Endodermal cell (in vitro differentiated cells): ENCODE data around the gene KIFBP. TPM values are rescaled to one million over a fixed set of nuclear protein-coding genes. Genes with fewer than 3 reads are reported as not detected.

ENCODE experiments used
- DNase-seq: peaks from one replicate; pipeline ENCODE4 v3.0.0-alpha.2; 2017
- H3K27ac ChIP-seq: 2 replicates; pipeline ENCODE4 v1.5.1; 2013; ENCODE audit warnings: mild to moderate bottlenecking, low read depth, low read length, moderate library complexity
- H3K27me3 ChIP-seq: 2 replicates; pipeline ENCODE4 v1.6.1; 2013; ENCODE audit warnings: mild to moderate bottlenecking, low read length, moderate library complexity; ENCODE audit not compliant: insufficient read depth, control insufficient read depth, poor library complexity, severe bottlenecking
- H3K36me3 ChIP-seq: 2 replicates; pipeline ENCODE4 v1.7.0; 2013; ENCODE audit warnings: mild to moderate bottlenecking, low read length, moderate library complexity; ENCODE audit not compliant: control insufficient read depth, insufficient read depth
- H3K4me1 ChIP-seq: one replicate; pipeline ENCODE4 v1.7.0; 2013; ENCODE audit warnings: low read length; ENCODE audit not compliant: control insufficient read depth, insufficient read depth
- H3K4me3 ChIP-seq: 2 replicates; pipeline ENCODE4 v1.5.1; 2013; ENCODE audit warnings: mild to moderate bottlenecking, low read length, moderate library complexity
- H3K9ac ChIP-seq: 2 replicates; pipeline ENCODE4 v1.6.1; 2013; ENCODE audit warnings: mild to moderate bottlenecking, low read length, moderate library complexity; ENCODE audit not compliant: poor library complexity, severe bottlenecking; ENCODE audit errors: extremely low read depth
- H3K9me3 ChIP-seq: 2 replicates; pipeline ENCODE4 v1.6.1; 2013; ENCODE audit warnings: mild to moderate bottlenecking, low read length, moderate library complexity; ENCODE audit not compliant: control insufficient read depth
- H3K27ac Mint-ChIP-seq: 2 replicates; pipeline ENCODE4 v1.8.0; 2020; ENCODE audit warnings: mixed read lengths
- H3K27me3 Mint-ChIP-seq: 2 replicates; pipeline ENCODE4 v1.8.0; 2021; ENCODE audit warnings: mild to moderate bottlenecking, mixed read lengths; ENCODE audit not compliant: insufficient read depth
- H3K36me3 Mint-ChIP-seq: 2 replicates; pipeline ENCODE4 v1.8.0; 2020; ENCODE audit warnings: low read depth, mixed read lengths
- H3K4me1 Mint-ChIP-seq: 2 replicates; pipeline ENCODE4 v1.8.0; 2020; ENCODE audit warnings: mixed read lengths
- H3K4me3 Mint-ChIP-seq: 2 replicates; pipeline ENCODE4 v1.8.0; 2020; ENCODE audit warnings: mild to moderate bottlenecking, moderate library complexity, mixed read lengths
- H3K9me3 Mint-ChIP-seq: 2 replicates; pipeline ENCODE4 v1.8.0; 2020; ENCODE audit warnings: mild to moderate bottlenecking, mixed read lengths
- CTCF ChIP-seq: fragments of 200-600 bp; sonication (generic); conservative IDR thresholded peaks from 2 replicates; pipeline ENCODE4 v1.5.0; 2021; ENCODE audit warnings: antibody characterized with exemption, mild to moderate bottlenecking
- WGBS, 2 experiments: methylation state at CpG; one replicate each; pipeline versions ENCODE4 v1.1.5 to v1.1.7; 2013; ENCODE audit warnings: missing lambda C conversion rate in 2 of 2, mixed read lengths in 1 of 2; ENCODE audit not compliant: insufficient coverage in 1 of 2, insufficient read length in 1 of 2; 5-methylcytosine and 5-hydroxymethylcytosine counted together
- total RNA-seq, 2 donors: library from RNA; stranded (reverse); fragmentation: NEBNext Ultra II Directional in 1 of 2; extraction: Animal tissue kit (Norgen Biotek cat#: 25700) in 1 of 2; gene quantifications; 2 replicates in 1 of 2; 3 replicates in 1 of 2; pipeline ENCODE4 v1.2.1, GENCODE V29; 2021

KIFBP gene
- total RNA-seq, 2 donors from 2014 or later = 36.4 to 36.8 TPM

GRCh38 chr10:69060127-69060798 lies 71.7 kb downstream of the KIFBP start:
- WGBS, 2 experiments = 90 to 94% methylated on average over 5 to 8 of the region's 8 CpGs
- no peak overlapping the region for H3K9ac ChIP-seq

GRCh38 chr10:69061305-69062161 lies 72.9 kb downstream of the KIFBP start:
- DNase-seq = no peak
- peaks cover 16% of the 10 kb centered on the region for H3K27me3 ChIP-seq
- H3K4me3 Mint-ChIP-seq = no peak overlapping the region
- no peak overlapping the region for H3K9ac ChIP-seq
- TF ChIP-seq CTCF = no peak
- no peaks in the 10 kb centered on the region for H3K4me1 ChIP-seq
- 87 to 94% methylated on average over 14 to 20 of the region's 20 CpGs for WGBS, 2 experiments
- peaks cover 8% of the 10 kb centered on the region for H3K27me3 Mint-ChIP-seq
- no peaks in the 10 kb centered on the region for H3K36me3 Mint-ChIP-seq
- H3K36me3 ChIP-seq = no peaks in the 10 kb centered on the region
- no peaks in the 10 kb centered on the region for H3K9me3 Mint-ChIP-seq
- H3K27ac Mint-ChIP-seq = no peak overlapping the region
- no peak overlapping the region for H3K27ac ChIP-seq
- H3K4me1 Mint-ChIP-seq = peaks cover 10% of the 10 kb centered on the region
- no peaks in the 10 kb centered on the region for H3K9me3 ChIP-seq
- H3K4me3 ChIP-seq = no peak overlapping the region

More at GRCh38 chr10:69060127-69060798, 71.7 kb downstream of the KIFBP start:
- H3K9me3 ChIP-seq = no peaks in the 10 kb centered on the region
- no peak for TF ChIP-seq CTCF
- peaks cover 10% of the 10 kb centered on the region for H3K4me1 Mint-ChIP-seq
- H3K27ac ChIP-seq = no peak overlapping the region
- H3K4me1 ChIP-seq = no peaks in the 10 kb centered on the region
- H3K36me3 Mint-ChIP-seq = no peaks in the 10 kb centered on the region
- no peak overlapping the region for H3K4me3 ChIP-seq
- H3K27me3 ChIP-seq = peaks cover 16% of the 10 kb centered on the region
- no peaks in the 10 kb centered on the region for H3K36me3 ChIP-seq
- H3K9me3 Mint-ChIP-seq = no peaks in the 10 kb centered on the region
- H3K27ac Mint-ChIP-seq = no peak overlapping the region
- DNase-seq = no peak
- H3K27me3 Mint-ChIP-seq = peaks cover 4% of the 10 kb centered on the region
- H3K4me3 Mint-ChIP-seq = no peak overlapping the region

GRCh38 chr10:69062901-69063300 lies 74.3 kb downstream of the KIFBP start:
- no peaks in the 10 kb centered on the region for H3K36me3 ChIP-seq
- Mint-ChIP-seq H3K9me3 (no peaks in the 10 kb centered on the region), H3K36me3 (no peaks in the 10 kb centered on the region), H3K27ac (no peak overlapping the region), H3K4me1 (no peaks in the 10 kb centered on the region), H3K27me3 (peaks cover 8% of the 10 kb centered on the region), H3K4me3 (no peak overlapping the region)
- no peaks in the 10 kb centered on the region for H3K4me1 ChIP-seq
- no peak for DNase-seq
- TF ChIP-seq CTCF = no peak
- no peak overlapping the region for H3K27ac ChIP-seq
- H3K9ac ChIP-seq = no peak overlapping the region
- peaks cover 16% of the 10 kb centered on the region for H3K27me3 ChIP-seq
- no peak overlapping the region for H3K4me3 ChIP-seq
- H3K9me3 ChIP-seq = no peaks in the 10 kb centered on the region
- WGBS, 2 experiments = 90 to 94% methylated on average over 2 to 5 of the region's 5 CpGs
